Keratinocyte (primary cell): Measurements from ENCODE around the gene PLXNB3. TPM values are rescaled to one million over a fixed set of nuclear protein-coding genes. Genes with fewer than 3 reads are reported as not detected.

Experiments used
- DNase-seq: peaks from one replicate; pipeline ENCODE4 v3.0.0-alpha.2; 2011; ENCODE audit warnings: low read depth, missing footprints, low spot score
- FAIRE-seq: peaks from 2 replicates; lab custom pipeline; 2011; peaks lifted over from hg19 to GRCh38; lab: Jason Lieb, UNC
- H2AFZ ChIP-seq: 2 replicates; pipeline ENCODE4 v1.6.0; 2012; ENCODE audit warnings: low read length, control low read depth, inconsistent platforms; ENCODE audit not compliant: control insufficient read depth
- H3K27ac ChIP-seq: 2 replicates; pipeline ENCODE4 v1.5.1; 2011; ENCODE audit warnings: low read length; ENCODE audit not compliant: control insufficient read depth, insufficient read depth
- H3K27me3 ChIP-seq: 3 replicates; pipeline ENCODE4 v1.6.0; 2011; ENCODE audit warnings: low read length; ENCODE audit not compliant: control insufficient read depth, insufficient read depth; ENCODE audit errors: extremely low read depth
- H3K36me3 ChIP-seq, 2 experiments: 2 replicates in 1 of 2; 3 replicates in 1 of 2; pipeline ENCODE4 v1.5.1; 2011; ENCODE audit warnings: low read length in 2 of 2, mild to moderate bottlenecking in 1 of 2; ENCODE audit not compliant: control insufficient read depth in 2 of 2, insufficient read depth in 2 of 2; ENCODE audit errors: extremely low read depth in 1 of 2
- H3K4me1 ChIP-seq: 3 replicates; pipeline ENCODE4 v1.5.1; 2011; ENCODE audit warnings: low read length; ENCODE audit not compliant: control insufficient read depth, insufficient read depth; ENCODE audit errors: extremely low read depth
- H3K4me2 ChIP-seq: 3 replicates; pipeline ENCODE4 v1.6.0; 2011; ENCODE audit warnings: low read depth, low read length; ENCODE audit not compliant: control insufficient read depth, insufficient read depth; ENCODE audit errors: extremely low read depth
- H3K4me3 ChIP-seq, 3 experiments: fragments of 200-600 bp in 1 of 3; sonication (generic) in 1 of 3; 2 replicates in 2 of 3; 3 replicates in 1 of 3; pipeline ENCODE4 v1.5.1; 2011 to 2016; ENCODE audit warnings: low read length in 3 of 3, mild to moderate bottlenecking in 3 of 3, control low read depth in 2 of 3, inconsistent platforms in 1 of 3, low read depth in 1 of 3, mixed read lengths in 1 of 3, mixed run types in 1 of 3, moderate library complexity in 1 of 3; ENCODE audit not compliant: control insufficient read depth in 2 of 3, insufficient read depth in 2 of 3; ENCODE audit errors: extremely low read depth in 1 of 3
- H3K79me2 ChIP-seq: 2 replicates; pipeline ENCODE4 v1.6.0; 2012; ENCODE audit warnings: low read length; ENCODE audit not compliant: control insufficient read depth, insufficient read depth
- H3K9ac ChIP-seq: 3 replicates; pipeline ENCODE4 v1.6.0; 2011; ENCODE audit warnings: low read length; ENCODE audit not compliant: control insufficient read depth, insufficient read depth; ENCODE audit errors: extremely low read depth
- H3K9me1 ChIP-seq: 3 replicates; pipeline ENCODE4 v1.6.0; 2011; ENCODE audit warnings: low read length; ENCODE audit not compliant: control insufficient read depth, insufficient read depth; ENCODE audit errors: extremely low read depth
- H3K9me3 ChIP-seq: 2 replicates; pipeline ENCODE4 v1.5.1; 2012; ENCODE audit warnings: low read depth, low read length; ENCODE audit not compliant: control insufficient read depth
- H4K20me1 ChIP-seq: 3 replicates; pipeline ENCODE4 v1.6.0; 2011; ENCODE audit warnings: low read length; ENCODE audit not compliant: control insufficient read depth, insufficient read depth; ENCODE audit errors: extremely low read depth
- CTCF ChIP-seq, 3 experiments: IDR thresholded peaks in 1 of 3; conservative IDR thresholded peaks in 1 of 3; optimal IDR thresholded peaks in 1 of 3; 2 replicates in 2 of 3; 3 replicates in 1 of 3; pipeline versions ENCODE3 to v1.5.1; 2011; ENCODE audit warnings: low read length in 3 of 3, mild to moderate bottlenecking in 3 of 3, moderate library complexity in 2 of 3, control low read depth in 1 of 3, inconsistent platforms in 1 of 3; ENCODE audit not compliant: insufficient read depth in 2 of 3; ENCODE audit errors: extremely low read depth in 1 of 3
- EZH2 ChIP-seq: IDR thresholded peaks from one replicate; pipeline ENCODE4 v1.6.1; 2012; ENCODE audit warnings: inconsistent platforms, mild to moderate bottlenecking, low read length, moderate library complexity
- dilution Hi-C: fragments of 300-500 bp; cut with MboI; formaldehyde crosslinking; loops from one replicate; pipeline ENCODE4 v1.7.0; 2020; ENCODE audit warnings: low sequenced_read_pairs; ENCODE audit not compliant: extremely low pct_ligation_motif_present
- polyA plus RNA-seq, 5 experiments: library from polyadenylated mRNA; depleted of rRNA in 3 of 5; stranded (reverse) in 3 of 5; stranded (forward) in 1 of 5; unstranded in 1 of 5; fragments of >200 nt; gene quantifications; 1 replicate in 1 of 5; 2 replicates in 3 of 5; 3 replicates in 1 of 5; pipeline versions ENCODE4 v1.2.1 to v1.2.3, GENCODE V29; 2011 to 2012; ENCODE audit warnings: missing spikeins in 2 of 5, low read depth in 1 of 5, low replicate concordance in 1 of 5

PLXNB3 gene
- polyA plus RNA-seq, 1 donor (not counting 4 experiments of a cell fraction or from before 2014, with no cell fraction given) = 7.2 TPM

GRCh38 chrX:153793291-153793690 lies 29.2 kb downstream of the PLXNB3 start:
- Histone ChIP-seq H3K9me3 (no peaks in the 10 kb centered on the region), H3K27ac (peak overlapping the region; percentile 90), H3K27me3 (no peaks in the 10 kb centered on the region), H3K4me3 (peak overlapping the region; percentile 61 to 85 (median 70)), H2AFZ (no peak overlapping the region), H3K4me1 (peaks cover 14% of the 10 kb centered on the region), H4K20me1 (no peaks in the 10 kb centered on the region), H3K9ac (peak overlapping the region; percentile 90), H3K9me1 (no peaks in the 10 kb centered on the region), H3K4me2 (peak overlapping the region; percentile 82), H3K79me2 (peaks cover 47% of the 10 kb centered on the region), H3K36me3 (peaks cover 9 to 12% of the 10 kb centered on the region in 2 experiments)
- dilution Hi-C loops = no loop called here
- TF ChIP-seq CTCF (optimal IDR thresholded peaks at IDR 0.05 in 1 of 3, IDR thresholded peaks at IDR 0.05 in 1 of 3, conservative IDR thresholded peaks at IDR 0.05 in 1 of 3; ENCODE audit: extremely low read depth in 1 of 3, insufficient read depth in 2 of 3, low read length in 3 of 3) (no peak), EZH2 (no peak)
- FAIRE-seq (no peak), DNase-seq (no peak)

- no peak for TF ChIP-seq EZH2
- no peak for TF ChIP-seq CTCF (optimal IDR thresholded peaks at IDR 0.05 in 1 of 3, IDR thresholded peaks at IDR 0.05 in 1 of 3, conservative IDR thresholded peaks at IDR 0.05 in 1 of 3; ENCODE audit: extremely low read depth in 1 of 3, insufficient read depth in 2 of 3, low read length in 3 of 3)
- no peak for FAIRE-seq
Observed at GRCh38 chrX:153794018-153794896, 30.2 kb downstream of the PLXNB3 start, which contains the start of the genes IDH3G and SSR4. Gene IDH3G, minus strand, starts transcription at chrX:153794375. Its CDS starts 49 bp downstream, at chrX:153794326. Gene SSR4, plus strand, starts transcription at chrX:153794668. Its CDS starts 20 bp downstream, at chrX:153794688.

More at GRCh38 chrX:153794018-153794896, 30.2 kb downstream of the PLXNB3 start, which contains the start of the genes IDH3G and SSR4:
- peaks cover 47% of the 10 kb centered on the region for H3K79me2 ChIP-seq
- no peaks in the 10 kb centered on the region for H3K27me3 ChIP-seq
- H4K20me1 ChIP-seq = no peaks in the 10 kb centered on the region
- peak; percentile 52 for DNase-seq
- peak within 1 kb of the TSS; percentile 90 for H3K9ac ChIP-seq
- H3K4me1 ChIP-seq = peaks cover 14% of the 10 kb centered on the region
- dilution Hi-C loops = no loop called here
- H2AFZ ChIP-seq = peak within 1 kb of the TSS; percentile 74
- H3K4me3 ChIP-seq = peak within 1 kb of the TSS; percentile 70 to 85 (median 76)
- H3K9me3 ChIP-seq = no peaks in the 10 kb centered on the region
- H3K4me2 ChIP-seq = peak within 1 kb of the TSS; percentile 82
- H3K9me1 ChIP-seq = no peaks in the 10 kb centered on the region
- peaks cover 9 to 12% of the 10 kb centered on the region in 2 experiments for H3K36me3 ChIP-seq
- H3K27ac ChIP-seq = peak within 1 kb of the TSS; percentile 90
